OCI-LY3 (cell line): ENCODE data around the gene SPATA31C1.

Experiments used
- H2AFZ ChIP-seq: fragments of 200-600, 300-600 bp; shearing (Covaris generic); 2 replicates; pipeline ENCODE4 v1.6.0; 2014; ENCODE audit warnings: antibody characterized with exemption, low read depth, low read length
- H3K27ac ChIP-seq: fragments of 200-600, 300-600 bp; sonication (generic); 2 replicates; pipeline ENCODE4 v1.5.1; 2014; ENCODE audit warnings: mild to moderate bottlenecking, low read length, moderate library complexity, mixed read lengths
- H3K27me3 ChIP-seq: fragments of 200-600, 300-600 bp; sonication (generic); 2 replicates; pipeline ENCODE4 v1.6.1; 2014; ENCODE audit warnings: low read depth, low read length, mixed read lengths
- H3K36me3 ChIP-seq: fragments of 200-600, 300-600 bp; sonication (generic); replicated peaks from 2 replicates; pipeline ENCODE3; 2014; ENCODE audit warnings: low read depth, low read length, mixed read lengths
- H3K4me1 ChIP-seq: fragments of 300-600, 200-600 bp; sonication (generic); 2 replicates; pipeline ENCODE4 v1.6.1; 2014; ENCODE audit warnings: low read length, mixed read lengths
- H3K4me2 ChIP-seq: fragments of 200-600, 300-600 bp; sonication (generic); 2 replicates; pipeline ENCODE4 v1.6.1; 2014; ENCODE audit warnings: low read length, mixed read lengths
- H3K4me3 ChIP-seq: fragments of 300-600, 200-600 bp; sonication (generic); 2 replicates; pipeline ENCODE4 v1.5.1; 2014; ENCODE audit warnings: antibody characterized with exemption, mild to moderate bottlenecking, low read length, moderate library complexity
- H3K79me2 ChIP-seq: fragments of 300-600, 200-600 bp; shearing (Covaris generic); 2 replicates; pipeline ENCODE4 v1.6.1; 2014; ENCODE audit warnings: mild to moderate bottlenecking, low read length, mixed read lengths
- H3K9ac ChIP-seq: fragments of 300-600, 200-600 bp; shearing (Covaris generic); 2 replicates; pipeline ENCODE4 v1.6.0; 2014; ENCODE audit warnings: mild to moderate bottlenecking, low read length, moderate library complexity
- H3K9me3 ChIP-seq: fragments of 200-600, 300-600 bp; shearing (Covaris generic); 2 replicates; pipeline ENCODE4 v1.6.1; 2014; ENCODE audit warnings: low read length, mixed read lengths; ENCODE audit not compliant: insufficient read depth
- H4K20me1 ChIP-seq: fragments of 200-600, 300-600 bp; sonication (generic); 2 replicates; pipeline ENCODE4 v1.6.1; 2016; ENCODE audit warnings: low read length, mixed read lengths; ENCODE audit not compliant: insufficient read depth
- EZH2phosphoT487 ChIP-seq: fragments of 200-600 bp; shearing (Covaris generic); IDR thresholded peaks from 2 replicates; pipeline ENCODE4 v1.6.1; 2018; ENCODE audit warnings: antibody characterized with exemption, mixed run types, low read depth
- TF ChIP-seq, protein P1 (sequence below): fragments of 200-600, 300-600 bp; sonication (generic); IDR thresholded peaks from 2 replicates; pipeline ENCODE4 v1.5.1; 2014; ENCODE audit warnings: antibody characterized with exemption, low read length, low read depth

The SPATA31C1 gene

DNA sequence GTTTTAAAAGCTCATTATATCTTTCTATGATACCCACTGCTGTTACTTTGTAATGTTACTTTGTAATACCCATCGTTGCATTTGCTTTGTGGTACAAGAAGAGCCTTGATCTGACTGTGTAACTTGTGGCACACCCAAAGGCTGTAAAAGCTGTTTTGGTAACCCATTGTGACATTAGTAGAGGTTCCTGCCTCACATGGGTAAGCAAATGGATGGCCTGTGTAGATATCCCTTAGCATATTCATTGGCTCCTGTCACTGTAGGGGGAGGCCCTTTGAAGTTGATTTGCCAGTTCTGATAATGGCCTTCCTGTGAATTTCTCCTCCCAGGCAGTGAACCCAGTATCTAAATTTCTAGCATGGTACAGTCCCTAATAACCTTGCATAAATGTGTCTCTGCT, 40.8 kb downstream of the SPATA31C1 start:
- H3K4me1 ChIP-seq = no peaks in the 10 kb centered on the region
- TF ChIP-seq, protein P1, sequence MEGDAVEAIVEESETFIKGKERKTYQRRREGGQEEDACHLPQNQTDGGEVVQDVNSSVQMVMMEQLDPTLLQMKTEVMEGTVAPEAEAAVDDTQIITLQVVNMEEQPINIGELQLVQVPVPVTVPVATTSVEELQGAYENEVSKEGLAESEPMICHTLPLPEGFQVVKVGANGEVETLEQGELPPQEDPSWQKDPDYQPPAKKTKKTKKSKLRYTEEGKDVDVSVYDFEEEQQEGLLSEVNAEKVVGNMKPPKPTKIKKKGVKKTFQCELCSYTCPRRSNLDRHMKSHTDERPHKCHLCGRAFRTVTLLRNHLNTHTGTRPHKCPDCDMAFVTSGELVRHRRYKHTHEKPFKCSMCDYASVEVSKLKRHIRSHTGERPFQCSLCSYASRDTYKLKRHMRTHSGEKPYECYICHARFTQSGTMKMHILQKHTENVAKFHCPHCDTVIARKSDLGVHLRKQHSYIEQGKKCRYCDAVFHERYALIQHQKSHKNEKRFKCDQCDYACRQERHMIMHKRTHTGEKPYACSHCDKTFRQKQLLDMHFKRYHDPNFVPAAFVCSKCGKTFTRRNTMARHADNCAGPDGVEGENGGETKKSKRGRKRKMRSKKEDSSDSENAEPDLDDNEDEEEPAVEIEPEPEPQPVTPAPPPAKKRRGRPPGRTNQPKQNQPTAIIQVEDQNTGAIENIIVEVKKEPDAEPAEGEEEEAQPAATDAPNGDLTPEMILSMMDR = no peak
- TF ChIP-seq EZH2phosphoT487 = no peak
- no peaks in the 10 kb centered on the region for H3K9me3 ChIP-seq
- no peaks in the 10 kb centered on the region for H3K79me2 ChIP-seq
- H3K4me2 ChIP-seq = no peak overlapping the region
- H3K27ac ChIP-seq = no peak overlapping the region
- no peak overlapping the region for H3K9ac ChIP-seq
- H3K4me3 ChIP-seq = no peak overlapping the region
- H2AFZ ChIP-seq = no peak overlapping the region
- no peaks in the 10 kb centered on the region for H4K20me1 ChIP-seq
- H3K36me3 ChIP-seq = no peaks in the 10 kb centered on the region
- H3K27me3 ChIP-seq = no peaks in the 10 kb centered on the region

DNA sequence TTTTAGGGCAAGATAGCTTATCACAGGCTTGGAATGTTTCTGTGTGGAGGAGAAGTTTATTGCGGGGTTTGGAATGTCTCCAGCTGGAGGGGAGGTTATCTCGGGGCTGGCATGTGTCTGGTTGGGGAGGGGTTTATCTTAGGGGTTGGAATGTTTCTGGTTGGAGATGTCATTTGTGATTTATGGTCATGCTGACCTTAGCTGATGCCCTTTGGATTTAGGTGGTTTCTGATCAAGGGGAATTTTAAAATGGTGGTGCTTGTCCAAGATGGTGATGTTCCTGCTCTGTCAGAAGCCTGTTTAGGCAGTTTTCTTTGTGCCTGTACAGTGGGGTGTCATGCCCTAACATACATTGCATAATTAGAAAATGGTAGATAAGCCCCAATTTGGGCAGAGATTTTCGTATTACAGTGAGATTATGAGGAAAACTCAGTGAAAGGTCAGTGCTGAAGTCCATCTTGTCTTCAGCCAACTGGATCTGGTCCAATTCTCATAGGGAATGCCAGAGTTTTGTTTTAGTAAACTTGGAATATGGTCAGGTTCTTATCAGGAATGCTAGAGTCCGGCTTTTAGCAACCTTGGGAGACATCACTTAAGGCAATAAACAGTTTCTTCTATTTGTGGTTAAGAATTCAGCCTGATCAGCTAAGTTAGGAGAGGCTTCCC, 42.3 kb downstream of the SPATA31C1 start:
- H4K20me1 ChIP-seq = no peaks in the 10 kb centered on the region
- H3K4me2 ChIP-seq = no peak overlapping the region
- no peak overlapping the region for H3K27ac ChIP-seq
- H3K9ac ChIP-seq = no peak overlapping the region
- no peak overlapping the region for H2AFZ ChIP-seq
- H3K79me2 ChIP-seq = no peaks in the 10 kb centered on the region
- TF ChIP-seq EZH2phosphoT487 = no peak
- TF ChIP-seq, protein P1 = no peak
- H3K4me3 ChIP-seq = no peak overlapping the region
- H3K4me1 ChIP-seq = no peaks in the 10 kb centered on the region
- no peaks in the 10 kb centered on the region for H3K9me3 ChIP-seq
- H3K27me3 ChIP-seq = no peaks in the 10 kb centered on the region
- H3K36me3 ChIP-seq = no peaks in the 10 kb centered on the region

DNA sequence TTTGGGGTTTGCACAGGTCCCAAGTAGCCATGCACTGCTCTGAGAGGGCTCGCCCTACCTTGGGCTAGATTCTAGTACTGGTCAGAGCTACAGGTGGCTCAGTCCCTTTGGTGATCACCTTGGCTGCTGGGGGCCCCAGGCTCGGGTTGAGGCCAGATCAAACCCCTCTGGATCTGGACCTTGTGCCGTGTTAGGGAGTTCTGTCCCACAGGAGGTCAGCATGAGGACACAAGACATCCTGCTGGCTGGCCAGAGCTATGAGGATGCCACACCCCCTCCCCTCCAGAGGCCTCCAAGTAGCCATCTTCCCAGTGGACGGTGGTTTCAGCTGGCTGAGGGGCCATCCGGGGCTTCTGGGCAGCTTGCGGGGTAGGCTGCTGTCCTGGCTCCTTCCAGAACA, 46.0 kb downstream of the SPATA31C1 start:
- no peaks in the 10 kb centered on the region for H3K4me1 ChIP-seq
- H3K4me3 ChIP-seq = no peak overlapping the region
- no peak overlapping the region for H3K9ac ChIP-seq
- no peaks in the 10 kb centered on the region for H3K36me3 ChIP-seq
- H3K27me3 ChIP-seq = no peaks in the 10 kb centered on the region
- no peak overlapping the region for H3K4me2 ChIP-seq
- TF ChIP-seq, protein P1 = no peak
- no peak for TF ChIP-seq EZH2phosphoT487
- H3K27ac ChIP-seq = no peak overlapping the region
- no peaks in the 10 kb centered on the region for H4K20me1 ChIP-seq
- no peaks in the 10 kb centered on the region for H3K9me3 ChIP-seq
- H2AFZ ChIP-seq = no peak overlapping the region
- no peaks in the 10 kb centered on the region for H3K79me2 ChIP-seq

DNA sequence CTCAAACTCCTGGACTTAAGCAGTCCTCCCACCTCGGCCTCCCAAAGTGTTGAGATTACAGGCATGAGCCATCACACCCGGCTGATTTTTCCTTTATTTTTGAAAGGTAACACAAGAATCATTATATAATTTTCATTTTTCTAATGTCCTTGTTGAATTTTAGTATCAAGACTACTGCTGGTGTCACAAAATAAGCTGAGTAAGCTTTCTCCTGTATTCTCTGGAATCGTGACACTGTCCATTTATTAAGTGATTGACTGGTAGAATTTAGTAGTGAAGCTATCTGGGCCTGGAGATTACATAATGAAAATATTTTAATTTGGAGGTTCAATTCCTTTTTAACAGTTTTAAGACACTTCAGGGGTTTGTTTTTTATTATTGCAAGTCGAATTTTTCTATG, 47.1 kb downstream of the SPATA31C1 start:
- TF ChIP-seq EZH2phosphoT487 = no peak
- TF ChIP-seq, protein P1 = no peak
- H2AFZ ChIP-seq = no peak overlapping the region
- H3K36me3 ChIP-seq = no peaks in the 10 kb centered on the region
- H3K4me3 ChIP-seq = no peak overlapping the region
- no peaks in the 10 kb centered on the region for H3K9me3 ChIP-seq
- no peak overlapping the region for H3K27ac ChIP-seq
- H3K9ac ChIP-seq = no peak overlapping the region
- no peak overlapping the region for H3K4me2 ChIP-seq
- no peaks in the 10 kb centered on the region for H3K4me1 ChIP-seq
- no peaks in the 10 kb centered on the region for H3K79me2 ChIP-seq
- H4K20me1 ChIP-seq = no peaks in the 10 kb centered on the region
- no peaks in the 10 kb centered on the region for H3K27me3 ChIP-seq
